Pancreas (tissue), 10 donors: ENCODE measurements around the gene PRRC2B. TPM values are rescaled to one million over a fixed set of nuclear protein-coding genes. Genes with fewer than 3 reads are reported as not detected.

Experiments used
- ATAC-seq, 4 donors: fragments of 200-7000 bp; cut with Tn5 transposase; one replicate each; pipeline versions ENCODE4 v1.8.0 to v1.9.1; 2020; ENCODE audit warnings: mild to moderate bottlenecking in 4 of 4, moderate library complexity in 4 of 4
- DNase-seq, 6 donors: peaks; one replicate each; pipeline ENCODE4 v3.0.0-alpha.2; 2020
- FAIRE-seq: peaks from 2 replicates; lab custom pipeline; 2012; peaks lifted over from hg19 to GRCh38; lab: Jason Lieb, UNC
- H3K27ac ChIP-seq, 4 donors: fragments of 200-600 bp; sonication (generic); 1 replicate in 3 of 4; 2 replicates in 1 of 4; pipeline versions ENCODE4 v1.5.0 to v1.8.0; 2020
- H3K27me3 ChIP-seq, 4 donors: fragments of 200-600 bp; one replicate each; pipeline ENCODE4 v1.8.0; 2021
- H3K36me3 ChIP-seq, 3 donors: fragments of 200-600 bp; sonication (generic) in 1 of 3; one replicate each; pipeline versions ENCODE4 v1.5.0 to v1.8.0; 2020 to 2021
- H3K4me1 ChIP-seq, 3 donors: fragments of 200-600 bp; one replicate each; pipeline ENCODE4 v1.8.0; 2021
- H3K4me3 ChIP-seq, 4 donors: fragments of 200-600 bp; sonication (generic) in 2 of 4; one replicate each; pipeline versions ENCODE4 v1.5.0 to v1.8.0; 2020 to 2021
- H3K9me3 ChIP-seq, 4 donors: fragments of 200-600 bp; one replicate each; pipeline ENCODE4 v1.8.0; 2021
- CTCF ChIP-seq, 4 donors: fragments of 200-600 bp; sonication (generic) in 3 of 4; IDR thresholded peaks; one replicate each; pipeline versions ENCODE4 v1.5.0 to v1.8.0; 2021; ENCODE audit warnings: antibody characterized with exemption in 4 of 4
- WGBS, 2 donors: extraction: QIAGEN DNeasy Blood & Tissue Kit; methylation state at CpG; one replicate each; pipeline ENCODE4 v1.1.7; 2013; 5-methylcytosine and 5-hydroxymethylcytosine counted together
- intact Hi-C, 3 donors: fragments of 100-400 bp; cut with DNase I; formaldehyde crosslinking; loops; one replicate each; pipeline versions ENCODE4 v1.11.1 to v1.14.2; 2022
- polyA plus RNA-seq, 2 donors: library from polyadenylated mRNA; stranded (reverse); fragments of 200-250 nt; gene quantifications; one replicate each; pipeline ENCODE4 v1.2.3, GENCODE V29; 2013
- total RNA-seq, 6 donors: library from RNA; stranded (reverse); fragmentation: NEBNext Ultra II Directional in 4 of 6; extraction: Animal tissue kit (Norgen Biotek cat#: 25700) in 4 of 6; gene quantifications; one replicate each; pipeline versions ENCODE4 v1.2.1 to v1.2.4, GENCODE V29; 2021 to 2023
- donor health status: healthy with polysubstance abuse.
- donor health status: DM: no; HTN: no; CAD: no; lungs with moderate emphysema.
- donor health status: DM: no; HTN: no; CAD: no.
- donor health status: control.
- donor health status: control.
- donor health status: Bipolar disorder and iron deficiency.
- donor health status: DM: yes; HTN: yes; CAD: no.
- donor health status: DM: no; HTN: no; CAD: no.
- donor health status: DM: no; HTN: no; CAD: no.
- donor health status: DM: yes; HTN: yes; CAD: no.

Gene PRRC2B
- total and polyA plus RNA-seq, 8 donors = 44.8 to 132 (median 90.3) TPM

GRCh38 chr9:131419026-131419614 is 25.2 kb downstream of the PRRC2B start:
- Histone ChIP-seq H3K27ac (peak overlapping the region; percentile 25 to 85 (median 50)), H3K36me3 (no peaks in the 10 kb centered on the region), H3K9me3 (no peaks in the 10 kb centered on the region), H3K4me3 (no peak overlapping the region), H3K4me1 (peaks cover 43 to 59% (median 55%) of the 10 kb centered on the region in 3 donors), H3K27me3 (no peaks in the 10 kb centered on the region)
- no peak for DNase-seq
- intact Hi-C loops = no loop called here
- 53 to 64% methylated on average over 8 of the region's 8 CpGs for WGBS, 2 donors
- no peak for TF ChIP-seq CTCF (IDR thresholded peaks at IDR 0.05)
- no peak for FAIRE-seq
- no peak for ATAC-seq

GRCh38 chr9:131419716-131420115 is 25.8 kb downstream of the PRRC2B start:
- no peak for TF ChIP-seq CTCF (IDR thresholded peaks at IDR 0.05)
- intact Hi-C loops = no loop called here
- 80 to 85% methylated on average over 12 of the region's 12 CpGs for WGBS, 2 donors
- no peak for ATAC-seq
- H3K9me3 ChIP-seq = no peaks in the 10 kb centered on the region
- no peak for FAIRE-seq
- no peaks in the 10 kb centered on the region for H3K36me3 ChIP-seq
- no peak for DNase-seq
- peaks cover 43 to 59% (median 55%) of the 10 kb centered on the region in 3 donors for H3K4me1 ChIP-seq
- H3K4me3 ChIP-seq = no peak overlapping the region
- H3K27me3 ChIP-seq = no peaks in the 10 kb centered on the region
- H3K27ac ChIP-seq = peak overlapping the region in 1 of 4 donors; percentile 85

- Histone ChIP-seq H3K27me3 (no peaks in the 10 kb centered on the region), H3K4me1 (peaks cover 43 to 59% (median 55%) of the 10 kb centered on the region in 3 donors), H3K27ac (peak overlapping the region in 2 of 4 donors; percentile 28 to 67), H3K9me3 (no peaks in the 10 kb centered on the region), H3K4me3 (no peak overlapping the region), H3K36me3 (no peaks in the 10 kb centered on the region)
- WGBS, 2 donors = 36 to 40% methylated on average over 13 of the region's 13 CpGs
- no peak for FAIRE-seq
- intact Hi-C loops = no loop called here
- no peak for ATAC-seq
- DNase-seq = no peak
- TF ChIP-seq CTCF (IDR thresholded peaks at IDR 0.05) = no peak
These were observed 27.2 kb downstream of the PRRC2B start for GRCh38 chr9:131420980-131421624.

DNA sequence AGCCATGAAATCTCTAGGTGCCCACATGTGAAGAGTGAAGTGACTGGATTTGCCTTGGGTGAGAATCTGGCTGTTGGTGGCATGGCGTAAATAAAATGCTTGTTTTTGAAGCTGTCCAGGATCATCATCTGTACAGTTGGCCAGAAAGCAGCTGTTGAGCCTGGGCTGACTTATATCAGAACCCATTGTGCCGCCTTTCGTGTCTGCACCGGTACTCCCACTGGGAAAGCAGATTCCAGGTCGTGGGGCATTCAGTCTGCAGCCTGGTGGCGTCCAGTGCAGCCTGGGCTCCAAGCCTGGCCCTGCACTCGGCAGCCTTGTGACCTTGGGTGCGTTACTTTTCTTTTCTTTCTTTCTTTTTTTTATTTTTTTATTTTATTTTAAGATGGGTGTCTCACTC is 27.8 kb downstream of the PRRC2B start:
- intact Hi-C loops = no loop called here
- FAIRE-seq (no peak), DNase-seq (no peak), ATAC-seq (no peak)
- H3K27ac ChIP-seq = peak overlapping the region in 2 of 4 donors; percentile 28 to 67
- TF ChIP-seq CTCF (IDR thresholded peaks at IDR 0.05) = no peak
- no peaks in the 10 kb centered on the region for H3K9me3 ChIP-seq
- 72 to 73% methylated on average over 8 of the region's 8 CpGs for WGBS, 2 donors
- no peaks in the 10 kb centered on the region for H3K27me3 ChIP-seq
- no peaks in the 10 kb centered on the region for H3K36me3 ChIP-seq
- no peak overlapping the region for H3K4me3 ChIP-seq
- H3K4me1 ChIP-seq = peaks cover 43 to 59% (median 55%) of the 10 kb centered on the region in 3 donors
